ENCODE data around the gene TTLL11.
"Not testable (repeated sequence)": the region's sequence is repeated elsewhere in the genome, so short reads cannot be mapped to it uniquely, and the experiment has no call there.

Gene TTLL11

GRCh38 chr9:122125158-122125508 lies 32.0 kb upstream of the TTLL11 start:
- DNase-seq (ENCODE audit: low spot score), result peak; percentile 69

GRCh38 chr9:122124528-122124927 lies 31.4 kb upstream of the TTLL11 start:
- no peak for DNase-seq (ENCODE audit: low spot score)

GRCh38 chr9:122124048-122124447 lies 30.9 kb upstream of the TTLL11 start:
- DNase-seq (ENCODE audit: low spot score), result no peak

GRCh38 chr9:122122903-122123632 lies 30.0 kb upstream of the TTLL11 start:
- DNase-seq (ENCODE audit: low spot score), result peak; percentile 52

GRCh38 chr9:122122468-122122867 lies 29.4 kb upstream of the TTLL11 start:
- no peak for DNase-seq (ENCODE audit: low spot score)

GRCh38 chr9:122121931-122122330 lies 28.8 kb upstream of the TTLL11 start:
- DNase-seq (ENCODE audit: low spot score), result no peak

- DNase-seq (ENCODE audit: low spot score), result no peak
Observed at GRCh38 chr9:122121391-122121790, 28.3 kb upstream of the TTLL11 start.

GRCh38 chr9:122120316-122121071 lies 27.4 kb upstream of the TTLL11 start:
- DNase-seq (ENCODE audit: low spot score), result no peak

GRCh38 chr9:122119721-122120120 lies 26.6 kb upstream of the TTLL11 start:
- DNase-seq (ENCODE audit: low spot score), result no peak

- no peak for DNase-seq (ENCODE audit: low spot score)
Observed at GRCh38 chr9:122119166-122119521, 26.0 kb upstream of the TTLL11 start.

GRCh38 chr9:122118343-122119165 lies 25.4 kb upstream of the TTLL11 start:
- DNase-seq (ENCODE audit: low spot score), result no peak

- not testable (repeated sequence) for DNase-seq (ENCODE audit: low spot score)
Observed at GRCh38 chr9:122117241-122117640, 24.1 kb upstream of the TTLL11 start.

- no peak for DNase-seq (ENCODE audit: low spot score)
Observed at GRCh38 chr9:122116448-122117173, 23.5 kb upstream of the TTLL11 start.

- no peak for DNase-seq (ENCODE audit: low spot score)
Observed at GRCh38 chr9:122116040-122116439, 22.9 kb upstream of the TTLL11 start.

- no peak for DNase-seq (ENCODE audit: low spot score)
Observed at GRCh38 chr9:122115176-122116035, 22.3 kb upstream of the TTLL11 start.

- DNase-seq (ENCODE audit: low spot score), result no peak
Observed at GRCh38 chr9:122113574-122113973, 20.5 kb upstream of the TTLL11 start.

- no peak for DNase-seq (ENCODE audit: low spot score)
Observed at GRCh38 chr9:122112238-122112637, 19.1 kb upstream of the TTLL11 start.

- no peak for DNase-seq (ENCODE audit: low spot score)
Observed at GRCh38 chr9:122111413-122112085, 18.4 kb upstream of the TTLL11 start.

GRCh38 chr9:122110100-122110833 lies 17.2 kb upstream of the TTLL11 start:
- DNase-seq (ENCODE audit: low spot score), result no peak

Data from LoVo (cell line).